Progenitor cell of endocrine pancreas (in vitro differentiated cells): Measurements from ENCODE around the gene TMEM238L. TPM values are rescaled to one million over a fixed set of nuclear protein-coding genes. Genes with fewer than 3 reads are reported as not detected.
"Not testable (repeated sequence)": the region's sequence is repeated elsewhere in the genome, so short reads cannot be mapped to it uniquely, and the experiment has no call there.

ENCODE experiments used
- DNase-seq: peaks from one replicate; pipeline ENCODE4 v3.0.0; 2021; ENCODE audit warnings: low spot score; ENCODE audit not compliant: unreplicated experiment
- H3K27ac Mint-ChIP-seq: 2 replicates; pipeline ENCODE4 v1.8.0; 2021; ENCODE audit warnings: mild to moderate bottlenecking, moderate library complexity, mixed read lengths
- H3K27me3 Mint-ChIP-seq: 2 replicates; pipeline ENCODE4 v1.8.0; 2021; ENCODE audit warnings: mixed read lengths
- H3K36me3 Mint-ChIP-seq: 2 replicates; pipeline ENCODE4 v1.8.0; 2022; ENCODE audit warnings: mixed read lengths; ENCODE audit not compliant: insufficient read depth
- H3K4me1 Mint-ChIP-seq: 2 replicates; pipeline ENCODE4 v1.8.0; 2021; ENCODE audit warnings: low read depth, mixed read lengths
- H3K4me3 Mint-ChIP-seq: 2 replicates; pipeline ENCODE4 v1.8.0; 2021; ENCODE audit warnings: low read depth, mild to moderate bottlenecking, moderate library complexity, mixed read lengths
- H3K9me3 Mint-ChIP-seq: 2 replicates; pipeline ENCODE4 v1.8.0; 2021; ENCODE audit warnings: low read depth, mixed read lengths
- long read RNA-seq: library from polyadenylated mRNA; unstranded; transcript quantifications from one replicate; pipeline ENCODE4 v2.0.0, GENCODE V29; 2020
- total RNA-seq: library from RNA; stranded (reverse); gene quantifications from 2 replicates; pipeline ENCODE4 v1.2.1, GENCODE V29; 2021
- TF ChIP-seq, protein P1 (sequence below): fragments of 200-600 bp; sonication (generic); IDR thresholded peaks from one replicate; pipeline ENCODE4 v1.5.0; 2021; ENCODE audit warnings: antibody characterized with exemption, mild to moderate bottlenecking; ENCODE audit not compliant: unreplicated experiment

TMEM238L gene, protein sequence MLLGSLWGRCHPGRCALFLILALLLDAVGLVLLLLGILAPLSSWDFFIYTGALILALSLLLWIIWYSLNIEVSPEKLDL
- not detected in 2 replicates for total RNA-seq
- long read RNA-seq: 0 reads

DNA sequence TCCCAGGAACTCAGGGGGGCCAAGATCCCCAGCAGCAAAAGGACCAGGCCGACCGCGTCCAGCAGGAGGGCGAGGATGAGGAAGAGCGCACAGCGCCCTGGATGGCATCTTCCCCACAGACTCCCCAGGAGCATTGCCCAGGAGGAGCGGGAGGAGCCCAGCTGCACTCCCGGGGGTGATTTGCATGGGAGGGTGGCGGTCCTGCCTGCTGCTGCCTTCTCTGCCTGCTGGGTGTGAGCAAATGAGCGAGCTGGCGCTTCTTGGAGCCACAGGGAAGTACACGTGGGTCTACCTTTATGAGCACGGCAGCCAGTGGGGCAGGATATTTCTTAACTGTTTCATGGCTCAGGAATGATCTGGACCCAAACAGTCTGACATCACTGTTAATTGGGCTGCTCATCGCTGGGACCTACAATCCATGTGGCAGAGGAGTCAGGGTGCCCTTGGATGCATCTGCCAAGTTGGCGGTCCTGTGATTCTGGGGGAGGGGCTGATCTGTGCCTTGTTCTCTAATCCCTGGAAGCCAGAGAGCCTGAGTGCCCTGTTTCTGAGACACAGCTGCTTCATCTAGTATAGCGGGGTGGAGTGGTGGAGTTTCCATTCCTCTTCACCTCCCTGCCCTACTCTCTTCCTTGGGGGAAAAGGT, at the start of gene TMEM238L:
TSS of gene TMEM238L (minus strand) at position 270 of the 646 bp plus-strand sequence. CDS start at position 134, 136 bp downstream.
- DNase-seq: no peak
- Mint-ChIP-seq H3K4me3 (no peak within 1 kb of the TSS), H3K9me3 (no peaks in the 10 kb centered on the region), H3K36me3 (no peaks in the 10 kb centered on the region), H3K27ac (peak within 1 kb of the TSS; percentile 62), H3K4me1 (peaks cover 3% of the 10 kb centered on the region), H3K27me3 (peaks cover 17% of the 10 kb centered on the region)
- TF ChIP-seq, protein P1, sequence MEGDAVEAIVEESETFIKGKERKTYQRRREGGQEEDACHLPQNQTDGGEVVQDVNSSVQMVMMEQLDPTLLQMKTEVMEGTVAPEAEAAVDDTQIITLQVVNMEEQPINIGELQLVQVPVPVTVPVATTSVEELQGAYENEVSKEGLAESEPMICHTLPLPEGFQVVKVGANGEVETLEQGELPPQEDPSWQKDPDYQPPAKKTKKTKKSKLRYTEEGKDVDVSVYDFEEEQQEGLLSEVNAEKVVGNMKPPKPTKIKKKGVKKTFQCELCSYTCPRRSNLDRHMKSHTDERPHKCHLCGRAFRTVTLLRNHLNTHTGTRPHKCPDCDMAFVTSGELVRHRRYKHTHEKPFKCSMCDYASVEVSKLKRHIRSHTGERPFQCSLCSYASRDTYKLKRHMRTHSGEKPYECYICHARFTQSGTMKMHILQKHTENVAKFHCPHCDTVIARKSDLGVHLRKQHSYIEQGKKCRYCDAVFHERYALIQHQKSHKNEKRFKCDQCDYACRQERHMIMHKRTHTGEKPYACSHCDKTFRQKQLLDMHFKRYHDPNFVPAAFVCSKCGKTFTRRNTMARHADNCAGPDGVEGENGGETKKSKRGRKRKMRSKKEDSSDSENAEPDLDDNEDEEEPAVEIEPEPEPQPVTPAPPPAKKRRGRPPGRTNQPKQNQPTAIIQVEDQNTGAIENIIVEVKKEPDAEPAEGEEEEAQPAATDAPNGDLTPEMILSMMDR: no peak

GRCh38 chr17:10846636-10847035, 42.7 kb upstream of the TMEM238L start:
- H3K27ac Mint-ChIP-seq, H3K36me3 Mint-ChIP-seq, DNase-seq, H3K4me3 Mint-ChIP-seq, H3K9me3 Mint-ChIP-seq: not testable (repeated sequence)
- peaks cover 55% of the 10 kb centered on the region for H3K27me3 Mint-ChIP-seq
- H3K4me1 Mint-ChIP-seq: peaks cover 16% of the 10 kb centered on the region

DNA sequence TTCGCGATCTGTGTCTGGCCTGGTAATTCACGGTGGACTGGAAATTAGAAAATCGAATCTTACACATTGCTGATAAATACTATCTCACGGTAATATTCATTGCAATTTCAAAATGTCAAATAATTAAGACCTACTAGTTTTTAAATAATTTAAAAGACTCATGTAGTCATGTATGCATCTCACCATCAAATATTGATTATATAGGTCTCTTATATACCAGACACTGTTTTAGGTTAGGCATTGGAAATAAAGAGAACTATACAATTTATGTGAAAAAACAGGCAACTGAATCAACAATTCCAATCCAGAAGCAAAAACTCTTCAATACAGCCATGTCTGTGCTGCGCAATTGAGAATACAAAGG, 41.5 kb upstream of the TMEM238L start:
- H3K4me3 Mint-ChIP-seq: no peak overlapping the region
- peaks cover 55% of the 10 kb centered on the region for H3K27me3 Mint-ChIP-seq
- H3K4me1 Mint-ChIP-seq: peaks cover 16% of the 10 kb centered on the region
- H3K36me3 Mint-ChIP-seq: no peaks in the 10 kb centered on the region
- TF ChIP-seq, protein P1: no peak
- H3K27ac Mint-ChIP-seq: no peak overlapping the region
- no peak for DNase-seq
- no peaks in the 10 kb centered on the region for H3K9me3 Mint-ChIP-seq

DNA sequence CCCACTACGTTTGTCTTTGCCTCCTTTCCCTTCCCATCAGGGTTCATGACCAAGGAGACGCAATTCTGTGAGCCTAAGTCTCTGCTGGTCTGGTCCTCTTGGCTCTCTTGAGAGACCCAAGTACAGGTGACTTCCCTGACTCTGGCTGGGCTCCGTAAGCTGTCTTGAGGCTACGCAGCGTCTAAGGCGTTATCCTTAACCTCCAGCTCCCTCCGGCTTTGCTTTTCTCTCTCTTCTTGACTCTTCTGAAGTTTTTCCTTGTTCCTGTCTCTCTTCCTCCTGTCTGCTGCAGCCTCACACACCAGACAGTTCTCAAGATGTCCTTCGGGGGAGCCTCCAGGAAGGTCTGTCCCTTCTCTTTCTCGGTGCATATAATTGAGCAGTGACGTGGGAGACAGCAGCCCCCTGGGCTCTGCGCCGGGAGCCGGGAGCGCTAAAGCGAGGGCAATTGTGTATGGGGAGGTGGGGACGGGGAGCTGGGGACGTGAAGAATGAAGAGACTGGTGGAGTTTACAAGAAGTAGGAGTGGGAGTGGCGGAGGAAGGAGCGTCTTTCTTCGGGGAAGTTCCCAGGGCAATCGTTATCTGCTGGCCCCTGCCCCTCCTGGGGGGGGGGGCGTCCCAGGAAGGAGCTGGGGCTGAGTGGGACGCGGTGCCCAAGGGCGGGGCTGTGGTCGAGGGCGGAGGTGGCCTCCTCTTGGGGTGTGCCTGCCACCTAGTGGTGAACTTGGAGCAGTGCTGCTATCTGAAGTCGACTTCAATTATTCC, 40.9 kb upstream of the TMEM238L start:
- H3K27me3 Mint-ChIP-seq: peaks cover 54% of the 10 kb centered on the region
- no peaks in the 10 kb centered on the region for H3K36me3 Mint-ChIP-seq
- no peak overlapping the region for H3K27ac Mint-ChIP-seq
- peak; percentile 65 for DNase-seq
- H3K9me3 Mint-ChIP-seq: no peaks in the 10 kb centered on the region
- peaks cover 16% of the 10 kb centered on the region for H3K4me1 Mint-ChIP-seq
- TF ChIP-seq, protein P1: peak; percentile 96
- peak overlapping the region; percentile 74 for H3K4me3 Mint-ChIP-seq

GRCh38 chr17:10843811-10844210, 39.9 kb upstream of the TMEM238L start:
- peaks cover 51% of the 10 kb centered on the region for H3K27me3 Mint-ChIP-seq
- no peaks in the 10 kb centered on the region for H3K9me3 Mint-ChIP-seq
- H3K27ac Mint-ChIP-seq: no peak overlapping the region
- peak overlapping the region; percentile 62 for H3K4me3 Mint-ChIP-seq
- peaks cover 16% of the 10 kb centered on the region for H3K4me1 Mint-ChIP-seq
- TF ChIP-seq, protein P1: no peak
- DNase-seq: no peak
- H3K36me3 Mint-ChIP-seq: no peaks in the 10 kb centered on the region
